ENCODE measurements around the gene NDST3.
A peak's percentile ranks its signal among the peaks of the same experiment; 100 is the strongest.

The NDST3 gene

GRCh38 chr4:118034053-118034785, at the start of gene NDST3:
NDST3 (plus strand) TSS chr4:118034486; CDS start chr4:118053911, 19,425 bp downstream.
- peak; percentile 48 for DNase-seq (ENCODE audit: low spot score)

GRCh38 chr4:117986321-117986720, 48.0 kb upstream of the NDST3 start:
- DNase-seq (ENCODE audit: low spot score) (no peak), FAIRE-seq (no peak)

More at GRCh38 chr4:118034053-118034785, at the start of gene NDST3:
- no peak for FAIRE-seq

GRCh38 chr4:117987464-117987863, 46.8 kb upstream of the NDST3 start:
- FAIRE-seq (no peak), DNase-seq (ENCODE audit: low spot score) (no peak)

GRCh38 chr4:117996891-117997290, 37.4 kb upstream of the NDST3 start:
- DNase-seq (ENCODE audit: low spot score) (no peak), FAIRE-seq (no peak)

- FAIRE-seq, result no peak
- DNase-seq (ENCODE audit: low spot score), result no peak
Observed at GRCh38 chr4:118004088-118004487, 30.2 kb upstream of the NDST3 start.

- no peak for FAIRE-seq
Observed at GRCh38 chr4:118005883-118006282, 28.4 kb upstream of the NDST3 start.

GRCh38 chr4:118012142-118012541, 22.1 kb upstream of the NDST3 start:
- FAIRE-seq, result no peak
- no peak for DNase-seq (ENCODE audit: low spot score)

More at GRCh38 chr4:118005883-118006282, 28.4 kb upstream of the NDST3 start:
- DNase-seq (ENCODE audit: low spot score), result no peak

GRCh38 chr4:118014831-118015230, 19.5 kb upstream of the NDST3 start:
- FAIRE-seq, result peak; percentile 93
- no peak for DNase-seq (ENCODE audit: low spot score)

- DNase-seq (ENCODE audit: low spot score), result no peak
- no peak for FAIRE-seq
Observed at GRCh38 chr4:118018381-118019145, 15.7 kb upstream of the NDST3 start.

GRCh38 chr4:118026806-118027205, 7.5 kb upstream of the NDST3 start:
- FAIRE-seq, result no peak
- DNase-seq (ENCODE audit: low spot score), result no peak

GRCh38 chr4:118029224-118029623, 5.1 kb upstream of the NDST3 start:
- DNase-seq (ENCODE audit: low spot score) (no peak), FAIRE-seq (no peak)

GRCh38 chr4:118032691-118033090, 1.6 kb upstream of the NDST3 start:
- no peak for DNase-seq (ENCODE audit: low spot score)
- FAIRE-seq, result no peak

GRCh38 chr4:118033148-118034052, 886 bp upstream of the NDST3 start:
- FAIRE-seq, result no peak
- DNase-seq (ENCODE audit: low spot score), result no peak

- DNase-seq (ENCODE audit: low spot score) (no peak), FAIRE-seq (no peak)
Observed at GRCh38 chr4:118035309-118035708, 1.0 kb downstream of the NDST3 start.

- DNase-seq (ENCODE audit: low spot score), result no peak
- no peak for FAIRE-seq
Observed at GRCh38 chr4:118036336-118036735, 2.0 kb downstream of the NDST3 start.

- DNase-seq (ENCODE audit: low spot score) (no peak), FAIRE-seq (no peak)
Observed at GRCh38 chr4:118037955-118038354, 3.7 kb downstream of the NDST3 start.

GRCh38 chr4:118046323-118046722, 12.0 kb downstream of the NDST3 start:
- FAIRE-seq (no peak), DNase-seq (ENCODE audit: low spot score) (no peak)

GRCh38 chr4:118047043-118047442, 12.8 kb downstream of the NDST3 start:
- FAIRE-seq, result no peak
- DNase-seq (ENCODE audit: low spot score), result no peak

- FAIRE-seq (no peak), DNase-seq (ENCODE audit: low spot score) (no peak)
Observed at GRCh38 chr4:118058955-118059354, 24.7 kb downstream of the NDST3 start.

- no peak for FAIRE-seq
- no peak for DNase-seq (ENCODE audit: low spot score)
Observed at GRCh38 chr4:118059397-118059796, 25.1 kb downstream of the NDST3 start.

GRCh38 chr4:118076958-118077766, 42.9 kb downstream of the NDST3 start:
- FAIRE-seq, result no peak
- DNase-seq (ENCODE audit: low spot score), result no peak
